LNCAP (cell line): Measurements from ENCODE around the gene DECR2.

ENCODE experiments used
- TF ChIP-seq, protein P1 (sequence below): fragments of 450-650 bp; IDR thresholded peaks from 2 replicates; pipeline ENCODE4 v1.5.1; 2017; ENCODE audit warnings: mild to moderate bottlenecking

Gene DECR2, protein sequence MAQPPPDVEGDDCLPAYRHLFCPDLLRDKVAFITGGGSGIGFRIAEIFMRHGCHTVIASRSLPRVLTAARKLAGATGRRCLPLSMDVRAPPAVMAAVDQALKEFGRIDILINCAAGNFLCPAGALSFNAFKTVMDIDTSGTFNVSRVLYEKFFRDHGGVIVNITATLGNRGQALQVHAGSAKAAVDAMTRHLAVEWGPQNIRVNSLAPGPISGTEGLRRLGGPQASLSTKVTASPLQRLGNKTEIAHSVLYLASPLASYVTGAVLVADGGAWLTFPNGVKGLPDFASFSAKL

DNA sequence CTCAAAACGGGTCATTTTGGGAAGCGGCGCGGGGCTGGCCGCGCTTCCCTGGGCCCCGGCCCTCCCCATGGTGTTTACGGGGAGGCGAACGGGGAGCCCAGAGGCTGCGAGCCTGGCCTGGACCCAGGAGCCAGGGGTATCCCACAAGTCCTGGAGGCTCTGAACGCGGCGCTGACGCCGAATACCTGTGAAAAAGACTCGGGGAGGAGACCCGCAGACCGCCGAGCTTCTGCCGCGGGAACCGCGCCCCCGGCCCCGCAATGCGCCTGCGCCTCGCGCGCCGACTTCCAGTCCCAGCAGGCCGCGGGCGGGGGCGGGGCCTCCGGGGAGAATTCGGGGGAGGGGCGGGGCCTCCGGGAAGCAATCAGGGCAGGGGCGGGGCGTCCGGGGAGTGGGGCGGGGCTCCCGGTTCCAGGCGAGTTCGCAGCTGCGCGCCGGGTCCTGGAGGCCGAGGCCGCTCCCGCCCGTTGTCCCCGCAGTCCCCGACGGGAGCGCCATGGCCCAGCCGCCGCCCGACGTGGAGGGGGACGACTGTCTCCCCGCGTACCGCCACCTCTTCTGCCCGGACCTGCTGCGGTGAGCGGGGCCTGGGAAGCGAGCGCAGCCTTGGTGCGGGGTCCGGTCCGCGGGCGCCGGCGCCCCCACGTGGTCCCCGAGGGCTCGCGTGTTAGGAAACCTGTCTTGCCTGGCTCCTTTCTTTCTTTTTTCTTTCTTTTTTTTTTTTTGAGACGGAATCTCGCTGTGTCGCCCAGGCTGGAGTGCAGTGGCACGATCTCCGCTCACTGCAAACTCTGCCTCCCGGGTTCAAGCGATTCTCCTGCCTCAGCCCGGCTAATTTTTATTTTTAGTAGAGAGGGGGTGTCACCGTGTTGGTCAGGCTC, at the start of gene DECR2:
Gene DECR2 (plus strand): TSS at position 418 of the 881 bp plus-strand sequence. CDS start 79 bp downstream, at position 497.
- TF ChIP-seq, protein P1, sequence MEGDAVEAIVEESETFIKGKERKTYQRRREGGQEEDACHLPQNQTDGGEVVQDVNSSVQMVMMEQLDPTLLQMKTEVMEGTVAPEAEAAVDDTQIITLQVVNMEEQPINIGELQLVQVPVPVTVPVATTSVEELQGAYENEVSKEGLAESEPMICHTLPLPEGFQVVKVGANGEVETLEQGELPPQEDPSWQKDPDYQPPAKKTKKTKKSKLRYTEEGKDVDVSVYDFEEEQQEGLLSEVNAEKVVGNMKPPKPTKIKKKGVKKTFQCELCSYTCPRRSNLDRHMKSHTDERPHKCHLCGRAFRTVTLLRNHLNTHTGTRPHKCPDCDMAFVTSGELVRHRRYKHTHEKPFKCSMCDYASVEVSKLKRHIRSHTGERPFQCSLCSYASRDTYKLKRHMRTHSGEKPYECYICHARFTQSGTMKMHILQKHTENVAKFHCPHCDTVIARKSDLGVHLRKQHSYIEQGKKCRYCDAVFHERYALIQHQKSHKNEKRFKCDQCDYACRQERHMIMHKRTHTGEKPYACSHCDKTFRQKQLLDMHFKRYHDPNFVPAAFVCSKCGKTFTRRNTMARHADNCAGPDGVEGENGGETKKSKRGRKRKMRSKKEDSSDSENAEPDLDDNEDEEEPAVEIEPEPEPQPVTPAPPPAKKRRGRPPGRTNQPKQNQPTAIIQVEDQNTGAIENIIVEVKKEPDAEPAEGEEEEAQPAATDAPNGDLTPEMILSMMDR = peak; percentile 58

DNA sequence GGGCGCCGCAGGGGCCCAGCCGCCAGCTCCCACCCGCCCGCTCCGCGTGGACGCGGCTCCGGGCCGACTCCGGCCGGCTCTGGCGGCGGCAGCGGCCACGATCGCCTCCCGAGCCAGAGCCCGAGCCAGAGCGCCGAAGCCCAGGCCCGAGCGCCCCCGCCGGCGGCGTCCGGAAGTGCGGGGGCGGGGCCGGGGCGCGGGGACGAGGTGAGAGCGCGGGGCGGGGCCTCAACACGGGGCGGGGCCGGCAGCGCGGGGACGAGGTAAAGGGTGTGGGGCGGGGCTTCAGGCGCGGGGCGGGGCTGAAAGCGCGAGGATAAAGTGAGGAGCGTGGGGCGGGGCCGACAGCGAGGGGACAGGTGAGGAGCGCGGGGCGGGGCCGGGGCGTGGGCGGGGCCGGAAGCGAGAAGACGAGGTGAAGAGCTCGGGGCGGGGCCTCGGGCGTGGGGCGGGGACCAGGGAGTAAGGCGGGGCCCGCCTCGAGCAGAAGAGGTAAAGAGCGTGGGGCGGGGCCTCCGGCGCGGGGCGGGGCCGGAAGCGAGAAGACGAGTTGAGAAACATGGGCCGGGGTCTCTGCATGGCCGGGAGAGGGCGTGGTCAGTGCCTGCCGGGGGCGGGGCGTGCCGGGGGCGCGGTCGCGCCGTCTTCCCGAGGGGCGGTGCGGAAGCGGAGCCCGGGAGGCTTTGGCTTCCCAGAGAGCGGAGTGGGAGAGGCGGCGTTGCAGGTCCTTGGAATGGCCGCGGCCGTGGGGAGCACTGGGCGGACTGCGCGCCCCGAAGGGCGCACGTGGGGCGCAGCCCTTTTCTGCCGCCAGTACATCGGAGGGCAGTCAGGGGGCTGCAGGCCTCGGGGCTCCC, 48.9 kb upstream of the DECR2 start, which contains the start of gene AXIN1:
Gene AXIN1 (minus strand): TSS at position 177 of the 857 bp plus-strand sequence. CDS start 5,698 bp downstream, outside the sequence.
- TF ChIP-seq, protein P1 = peak; percentile 55

DNA sequence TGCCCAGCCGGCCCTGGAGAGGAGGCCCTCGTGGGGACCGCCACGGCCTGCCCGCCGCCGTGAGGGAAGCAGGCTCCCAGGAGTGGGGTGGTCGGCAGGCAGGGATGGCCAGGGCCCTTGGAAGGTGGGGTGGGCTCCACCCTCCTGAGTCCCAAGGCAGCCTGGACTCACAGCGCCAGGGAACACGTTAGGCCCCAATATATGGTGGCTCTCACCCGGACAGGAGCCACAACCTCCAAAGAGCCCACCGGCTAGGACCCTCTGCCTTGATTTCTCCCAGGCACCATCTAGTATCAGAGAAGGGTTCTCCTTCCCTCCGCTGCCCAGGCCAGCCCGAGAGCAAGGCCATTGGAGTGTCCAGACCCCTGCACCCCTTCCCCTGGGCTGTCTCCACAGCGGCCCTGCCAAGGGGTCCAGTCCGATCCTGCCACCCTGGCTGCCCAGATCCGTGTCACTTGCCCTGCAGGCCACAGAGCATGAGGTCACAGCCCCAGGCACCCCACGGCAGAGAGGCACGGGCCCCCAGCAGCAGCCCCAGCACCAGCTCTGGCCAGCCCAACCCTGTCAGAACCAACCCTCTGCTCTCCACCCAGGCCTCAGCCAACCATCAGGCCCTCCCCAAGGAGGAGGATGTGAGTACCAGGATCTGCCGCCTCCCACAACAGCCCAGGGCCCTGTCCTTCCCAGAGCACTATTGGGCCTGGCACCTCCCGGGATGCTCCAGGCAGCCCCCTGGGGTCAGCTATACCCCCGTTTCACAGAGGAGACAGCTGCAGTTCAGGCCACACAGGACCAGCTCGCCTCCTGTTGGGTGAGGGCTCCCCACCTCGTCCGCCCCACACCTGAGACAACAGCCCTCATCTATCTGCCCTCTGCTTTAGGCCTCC, 48.0 kb upstream of the DECR2 start:
- TF ChIP-seq, protein P1 = no peak

DNA sequence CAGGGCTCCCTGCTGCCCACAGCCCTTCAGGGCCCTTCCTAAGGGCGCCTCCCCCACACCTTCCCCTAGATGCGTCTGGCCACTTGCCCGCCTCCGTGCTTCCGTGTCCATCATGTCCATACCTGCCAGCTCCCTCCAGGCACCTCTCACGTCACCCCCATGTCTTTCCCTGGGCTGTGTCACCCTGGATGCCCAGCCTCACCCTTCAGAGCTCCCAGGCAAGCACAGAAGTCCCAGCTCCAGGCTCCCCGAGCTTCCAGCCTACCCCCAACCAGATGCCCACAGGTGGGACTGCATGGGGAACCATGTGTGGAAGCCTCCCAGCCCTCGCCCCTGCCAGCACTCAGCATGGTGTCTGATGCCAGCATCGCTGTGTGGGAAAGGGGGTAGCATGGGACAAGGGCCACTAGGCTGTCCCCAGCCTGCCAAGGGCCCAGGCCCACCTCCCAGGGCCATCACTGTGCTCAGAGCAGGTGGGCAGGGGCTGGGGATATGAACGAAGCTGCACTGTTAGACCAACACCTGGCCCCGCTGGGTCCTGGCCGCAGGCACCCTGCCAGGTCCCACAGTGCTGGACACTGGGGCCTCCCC, 47.3 kb upstream of the DECR2 start:
- TF ChIP-seq, protein P1 = no peak

DNA sequence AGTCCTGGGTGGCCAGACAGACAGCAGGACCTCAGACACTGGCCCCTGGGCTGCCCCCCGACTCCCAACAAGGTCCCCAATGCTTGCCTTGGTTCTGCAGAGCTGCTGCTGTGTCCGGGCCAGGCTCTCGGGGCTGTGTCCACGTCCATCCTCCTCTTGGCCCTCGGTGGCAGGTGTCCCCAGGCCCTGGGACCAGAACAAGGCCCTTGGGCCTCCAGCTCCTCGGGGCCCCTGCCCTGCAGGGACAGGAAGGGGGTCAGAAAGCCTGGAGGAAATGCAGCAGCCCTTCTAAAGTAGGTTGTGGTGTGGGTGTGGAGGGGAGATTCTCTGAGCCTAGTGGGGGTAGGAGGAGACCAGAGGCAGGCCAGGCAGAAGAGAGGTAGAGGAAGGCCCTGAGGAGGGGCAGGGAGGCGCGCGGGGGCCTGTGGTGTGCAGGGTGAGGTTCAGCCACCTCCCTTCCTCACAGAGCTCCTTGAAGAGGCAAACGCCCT, 46.7 kb upstream of the DECR2 start:
- TF ChIP-seq, protein P1 = no peak

DNA sequence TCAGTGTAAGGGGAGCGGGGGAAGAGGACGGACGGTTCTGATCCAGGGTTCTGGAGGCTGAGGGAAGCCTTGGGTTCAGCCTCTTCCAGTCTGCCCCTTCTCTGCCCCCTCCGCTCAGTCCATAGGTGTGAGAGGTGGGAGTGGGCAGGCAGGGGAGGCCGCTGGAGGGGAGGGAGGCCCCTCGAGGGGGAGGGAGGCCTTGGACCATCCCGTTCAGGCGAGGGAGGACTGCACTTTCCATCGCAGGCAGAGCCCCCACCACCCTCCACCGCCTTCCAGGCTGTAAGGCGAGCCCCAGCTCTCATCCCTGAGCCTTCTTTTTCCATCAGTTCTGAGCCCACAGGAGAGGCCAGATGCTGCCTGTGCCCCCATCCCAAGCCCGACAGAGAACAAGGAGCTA, 44.9 kb upstream of the DECR2 start:
- TF ChIP-seq, protein P1 = no peak
